K562 (cell line): Measurements from ENCODE around the gene HPD. TPM values are rescaled to one million over a fixed set of nuclear protein-coding genes. Genes with fewer than 3 reads are reported as not detected.

Experiments used
- ATF2 ChIP-seq: sonication (generic); formaldehyde crosslinking; IDR thresholded peaks from 2 replicates; pipeline ENCODE4 v1.8.1; 2022; ENCODE audit warnings: missing genetic modification reagents
- ATF3 ChIP-seq, 2 experiments: fragments of 450-650 bp in 1 of 2; sonication (generic) in 1 of 2; formaldehyde crosslinking in 1 of 2; IDR thresholded peaks in 1 of 2; conservative IDR thresholded peaks in 1 of 2; 2 replicates each; pipeline versions ENCODE4 v1.6.1 to v1.8.1; 2016 to 2023; ENCODE audit warnings: mild to moderate bottlenecking in 2 of 2, moderate library complexity in 2 of 2, inconsistent platforms in 1 of 2, missing genetic modification reagents in 1 of 2
- KAT7 ChIP-seq: sonication (generic); formaldehyde crosslinking; IDR thresholded peaks from 2 replicates; pipeline ENCODE4 v1.8.0; 2022; ENCODE audit warnings: missing genetic modification reagents, mild to moderate bottlenecking, borderline replicate concordance
- KDM2B ChIP-seq: fragments of 250-450 bp; sonication (Bioruptor Pico); IDR thresholded peaks from 2 replicates; pipeline ENCODE4 v1.8.0; 2021; ENCODE audit warnings: mild to moderate bottlenecking, moderate library complexity
- LCOR ChIP-seq: sonication (generic); formaldehyde crosslinking; IDR thresholded peaks from 2 replicates; pipeline ENCODE4 v1.8.0; 2022; ENCODE audit warnings: mild to moderate bottlenecking, missing genetic modification reagents
- NRF1 ChIP-seq, 2 experiments: fragments of 450-650 bp; IDR thresholded peaks in 1 of 2; conservative IDR thresholded peaks in 1 of 2; 2 replicates each; pipeline ENCODE4 v1.6.1; 2014; ENCODE audit warnings: mild to moderate bottlenecking in 2 of 2
- SOX6 ChIP-seq: fragments of 450-650 bp; IDR thresholded peaks from 2 replicates; pipeline ENCODE4 v1.6.1; 2014; ENCODE audit warnings: mild to moderate bottlenecking
- ZNF134 ChIP-seq: fragments of 250-450 bp; sonication (Bioruptor Pico); conservative IDR thresholded peaks from 2 replicates; pipeline ENCODE4 v1.4.0; 2020
- ZNF212 ChIP-seq: fragments of 450-650 bp; formaldehyde crosslinking; IDR thresholded peaks from 2 replicates; pipeline ENCODE4 v1.4.0; 2020; ENCODE audit warnings: mild to moderate bottlenecking
- ZNF277 ChIP-seq: fragments of 250-450 bp; sonication (Bioruptor Pico); IDR thresholded peaks from 2 replicates; pipeline ENCODE4 v1.8.0; 2022; ENCODE audit warnings: inconsistent platforms, mild to moderate bottlenecking, moderate library complexity, borderline replicate concordance
- ZNF766 ChIP-seq: fragments of 200-800 bp; sonication (Bioruptor generic); conservative IDR thresholded peaks from 2 replicates; pipeline ENCODE4 v1.6.1; 2016; ENCODE audit warnings: missing genetic modification characterization, missing compliant biosample characterization
- polyA plus RNA-seq, 8 experiments: library from polyadenylated mRNA; depleted of rRNA in 4 of 8; stranded (reverse) in 5 of 8; unstranded in 3 of 8; fragments of >200 nt; fragmentation: Nextera tagmentation in 2 of 8; fragmentation: Illumina TruSeq in 1 of 8; extraction: Ambion mirVana in 2 of 8; extraction: Trizol in 1 of 8; gene quantifications; 2 replicates each; pipeline versions ENCODE4 v1.2.1 to v1.2.3, GENCODE V29; 2011 to 2014; ENCODE audit warnings: inconsistent platforms in 1 of 8, missing spikeins in 1 of 8
- total RNA-seq, 7 experiments: library from RNA; depleted of rRNA in 6 of 7; stranded (reverse); fragments of >200 nt in 6 of 7; fragmentation: Illumina TruSeq in 2 of 7; extraction: Trizol in 2 of 7; gene quantifications; 2 replicates each; pipeline versions ENCODE4 v1.2.1 to v1.2.3, GENCODE V29; 2011 to 2021; ENCODE audit warnings: low replicate concordance in 1 of 7
- TF ChIP-seq, protein P1 (sequence below): fragments of 250-450 bp; sonication (Bioruptor Pico); IDR thresholded peaks from 2 replicates; pipeline ENCODE4 v1.4.0; 2020
- TF ChIP-seq, protein P2 (sequence below): fragments of 450-650 bp; IDR thresholded peaks from 2 replicates; pipeline ENCODE4 v1.6.1; 2016; ENCODE audit warnings: low read depth

The HPD gene
- total and polyA plus RNA-seq, 9 of the 15 experiments (the other 6 are each of a cell fraction or from before 2014, with no cell fraction given): 0.06 to 0.29 (median 0.07) TPM; not detected in 4

DNA sequence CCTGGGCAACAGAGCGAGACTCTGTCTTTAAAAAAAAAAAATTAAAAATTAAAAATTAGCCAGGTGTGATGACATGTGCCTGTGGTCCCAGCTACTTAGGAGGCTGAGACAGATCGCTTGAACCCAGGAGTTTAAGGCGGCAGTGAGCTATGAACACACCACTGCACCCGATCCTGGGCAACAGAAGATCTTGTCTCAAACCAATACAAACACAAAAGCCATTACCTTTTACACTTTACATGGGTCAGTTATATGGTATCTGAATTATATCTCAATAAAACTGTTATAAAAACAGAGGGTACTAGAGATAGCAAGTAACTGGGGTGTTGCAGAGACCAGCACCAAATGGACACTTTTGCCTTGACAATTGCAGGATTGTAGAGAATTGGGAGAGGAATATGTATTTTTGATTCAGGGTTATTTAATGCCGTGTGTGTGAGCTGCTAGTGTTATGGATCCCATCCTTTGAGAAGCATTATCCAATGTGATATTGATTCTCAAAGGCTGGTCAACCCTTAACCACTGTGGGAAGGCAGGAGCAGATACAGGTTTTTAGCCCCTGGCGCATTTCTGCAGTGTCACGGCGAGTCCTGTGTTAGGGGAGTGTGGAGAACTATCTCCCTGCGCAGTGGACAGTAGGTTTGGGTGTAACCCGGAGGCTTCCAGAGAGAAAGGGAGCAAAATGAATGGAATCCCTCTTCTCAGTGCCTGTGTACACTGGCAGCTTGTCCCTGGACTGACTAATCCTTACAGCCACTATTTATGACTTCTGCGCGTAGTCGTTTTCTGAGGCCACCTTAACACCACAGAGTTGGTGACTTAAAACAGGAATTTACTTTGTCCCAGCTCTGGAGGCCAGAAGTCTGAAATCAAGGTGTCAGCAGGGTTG lies 34.3 kb upstream of the HPD start (continued):
- no peak for TF ChIP-seq ATF3 (IDR thresholded peaks at IDR 0.05)
- no peak for TF ChIP-seq ATF3 (CRISPR knock-in tag; conservative IDR thresholded peaks at IDR 0.05)
- no peak for TF ChIP-seq ZNF212 (CRISPR knock-in tag)
- TF ChIP-seq SOX6: 0 out of 2 replicates have a peak, but pooled peaks have one; percentile 4
- no peak for TF ChIP-seq ZNF134 (CRISPR knock-in tag)
- TF ChIP-seq, protein P1, sequence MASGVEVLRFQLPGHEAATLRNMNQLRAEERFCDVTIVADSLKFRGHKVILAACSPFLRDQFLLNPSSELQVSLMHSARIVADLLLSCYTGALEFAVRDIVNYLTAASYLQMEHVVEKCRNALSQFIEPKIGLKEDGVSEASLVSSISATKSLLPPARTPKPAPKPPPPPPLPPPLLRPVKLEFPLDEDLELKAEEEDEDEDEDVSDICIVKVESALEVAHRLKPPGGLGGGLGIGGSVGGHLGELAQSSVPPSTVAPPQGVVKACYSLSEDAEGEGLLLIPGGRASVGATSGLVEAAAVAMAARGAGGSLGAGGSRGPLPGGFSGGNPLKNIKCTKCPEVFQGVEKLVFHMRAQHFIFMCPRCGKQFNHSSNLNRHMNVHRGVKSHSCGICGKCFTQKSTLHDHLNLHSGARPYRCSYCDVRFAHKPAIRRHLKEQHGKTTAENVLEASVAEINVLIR (CRISPR knock-in tag): no peak
- TF ChIP-seq, protein P2, sequence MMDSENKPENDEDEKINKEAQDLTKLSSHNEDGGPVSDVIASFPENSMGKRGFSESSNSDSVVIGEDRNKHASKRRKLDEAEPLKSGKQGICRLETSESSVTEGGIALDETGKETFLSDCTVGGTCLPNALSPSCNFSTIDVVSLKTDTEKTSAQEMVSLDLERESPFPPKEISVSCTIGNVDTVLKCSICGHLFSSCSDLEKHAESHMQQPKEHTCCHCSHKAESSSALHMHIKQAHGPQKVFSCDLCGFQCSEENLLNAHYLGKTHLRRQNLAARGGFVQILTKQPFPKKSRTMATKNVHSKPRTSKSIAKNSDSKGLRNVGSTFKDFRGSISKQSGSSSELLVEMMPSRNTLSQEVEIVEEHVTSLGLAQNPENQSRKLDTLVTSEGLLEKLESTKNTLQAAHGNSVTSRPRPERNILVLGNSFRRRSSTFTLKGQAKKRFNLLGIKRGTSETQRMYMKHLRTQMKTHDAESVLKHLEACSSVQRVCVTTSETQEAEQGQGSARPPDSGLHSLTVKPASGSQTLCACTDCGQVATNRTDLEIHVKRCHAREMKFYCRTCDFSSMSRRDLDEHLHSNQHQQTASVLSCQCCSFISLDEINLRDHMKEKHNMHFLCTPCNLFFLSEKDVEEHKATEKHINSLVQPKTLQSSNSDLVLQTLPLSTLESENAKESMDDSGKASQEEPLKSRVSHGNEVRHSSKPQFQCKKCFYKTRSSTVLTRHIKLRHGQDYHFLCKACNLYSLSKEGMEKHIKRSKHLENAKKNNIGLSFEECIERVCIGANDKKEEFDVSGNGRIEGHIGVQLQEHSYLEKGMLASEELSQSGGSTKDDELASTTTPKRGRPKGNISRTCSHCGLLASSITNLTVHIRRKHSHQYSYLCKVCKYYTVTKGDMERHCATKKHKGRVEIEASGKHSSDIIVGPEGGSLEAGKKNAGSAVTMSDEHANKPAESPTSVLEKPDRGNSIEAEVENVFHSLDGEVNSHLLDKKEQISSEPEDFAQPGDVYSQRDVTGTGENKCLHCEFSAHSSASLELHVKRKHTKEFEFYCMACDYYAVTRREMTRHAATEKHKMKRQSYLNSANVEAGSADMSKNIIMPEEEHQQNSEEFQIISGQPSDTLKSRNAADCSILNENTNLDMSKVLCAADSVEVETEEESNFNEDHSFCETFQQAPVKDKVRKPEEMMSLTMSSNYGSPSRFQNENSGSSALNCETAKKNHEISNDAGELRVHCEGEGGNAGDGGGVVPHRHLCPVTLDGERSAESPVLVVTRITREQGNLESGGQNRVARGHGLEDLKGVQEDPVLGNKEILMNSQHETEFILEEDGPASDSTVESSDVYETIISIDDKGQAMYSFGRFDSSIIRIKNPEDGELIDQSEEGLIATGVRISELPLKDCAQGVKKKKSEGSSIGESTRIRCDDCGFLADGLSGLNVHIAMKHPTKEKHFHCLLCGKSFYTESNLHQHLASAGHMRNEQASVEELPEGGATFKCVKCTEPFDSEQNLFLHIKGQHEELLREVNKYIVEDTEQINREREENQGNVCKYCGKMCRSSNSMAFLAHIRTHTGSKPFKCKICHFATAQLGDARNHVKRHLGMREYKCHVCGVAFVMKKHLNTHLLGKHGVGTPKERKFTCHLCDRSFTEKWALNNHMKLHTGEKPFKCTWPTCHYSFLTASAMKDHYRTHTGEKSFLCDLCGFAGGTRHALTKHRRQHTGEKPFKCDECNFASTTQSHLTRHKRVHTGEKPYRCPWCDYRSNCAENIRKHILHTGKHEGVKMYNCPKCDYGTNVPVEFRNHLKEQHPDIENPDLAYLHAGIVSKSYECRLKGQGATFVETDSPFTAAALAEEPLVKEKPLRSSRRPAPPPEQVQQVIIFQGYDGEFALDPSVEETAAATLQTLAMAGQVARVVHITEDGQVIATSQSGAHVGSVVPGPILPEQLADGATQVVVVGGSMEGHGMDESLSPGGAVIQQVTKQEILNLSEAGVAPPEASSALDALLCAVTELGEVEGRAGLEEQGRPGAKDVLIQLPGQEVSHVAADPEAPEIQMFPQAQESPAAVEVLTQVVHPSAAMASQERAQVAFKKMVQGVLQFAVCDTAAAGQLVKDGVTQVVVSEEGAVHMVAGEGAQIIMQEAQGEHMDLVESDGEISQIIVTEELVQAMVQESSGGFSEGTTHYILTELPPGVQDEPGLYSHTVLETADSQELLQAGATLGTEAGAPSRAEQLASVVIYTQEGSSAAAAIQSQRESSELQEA: no peak
- TF ChIP-seq ZNF766 (CRISPR knock-in tag): peak; percentile 30; the same call in 1 of the 2 replicates
- 0 out of 2 replicates have a peak, but pooled peaks have one; percentile 38 for TF ChIP-seq KAT7 (CRISPR knock-in tag)
- no peak for TF ChIP-seq ZNF277 (CRISPR knock-in tag)
- TF ChIP-seq LCOR (CRISPR knock-in tag): peak; percentile 67; the same call in 1 of the 2 replicates
- TF ChIP-seq KDM2B (CRISPR knock-in tag): no peak
- TF ChIP-seq NRF1 (conservative IDR thresholded peaks at IDR 0.05 in 1 of 2, IDR thresholded peaks at IDR 0.05 in 1 of 2): peak; percentile 90 to 92
- TF ChIP-seq ATF2 (CRISPR knock-in tag): no peak
